IMR-90 (cell line): ENCODE measurements around the gene LEPR.

Experiments
- BHLHE40 ChIP-seq: fragments of 150-350 bp; IDR thresholded peaks from 2 replicates; pipeline ENCODE4 v1.6.1; 2016; ENCODE audit warnings: mild to moderate bottlenecking, low read depth, low read length
- CHD1 ChIP-seq: IDR thresholded peaks from 2 replicates; pipeline ENCODE4 v1.6.1; 2012; ENCODE audit warnings: low read depth, low read length, improper control_type of control experiment
- POLR2A ChIP-seq: IDR thresholded peaks from 2 replicates; pipeline ENCODE4 v1.6.1; 2012; ENCODE audit warnings: mild to moderate bottlenecking, low read depth, low read length
- RAD21 ChIP-seq: IDR thresholded peaks from 2 replicates; pipeline ENCODE4 v1.6.1; 2012; ENCODE audit warnings: low read length, improper control_type of control experiment
- RFX5 ChIP-seq: IDR thresholded peaks from 2 replicates; pipeline ENCODE4 v1.8.0; 2012; ENCODE audit warnings: low read depth, mild to moderate bottlenecking, low read length, moderate library complexity
- TF ChIP-seq, protein P1 (sequence below): conservative IDR thresholded peaks from 2 replicates; pipeline ENCODE4 v1.5.1; 2012; ENCODE audit warnings: mild to moderate bottlenecking, low read depth, low read length, improper control_type of control experiment
- TF ChIP-seq, protein P2 (sequence below): fragments of 150-350 bp; IDR thresholded peaks from 2 replicates; pipeline ENCODE4 v1.6.1; 2016; ENCODE audit warnings: low read depth, mild to moderate bottlenecking, low read length, moderate library complexity, borderline replicate concordance

DNA sequence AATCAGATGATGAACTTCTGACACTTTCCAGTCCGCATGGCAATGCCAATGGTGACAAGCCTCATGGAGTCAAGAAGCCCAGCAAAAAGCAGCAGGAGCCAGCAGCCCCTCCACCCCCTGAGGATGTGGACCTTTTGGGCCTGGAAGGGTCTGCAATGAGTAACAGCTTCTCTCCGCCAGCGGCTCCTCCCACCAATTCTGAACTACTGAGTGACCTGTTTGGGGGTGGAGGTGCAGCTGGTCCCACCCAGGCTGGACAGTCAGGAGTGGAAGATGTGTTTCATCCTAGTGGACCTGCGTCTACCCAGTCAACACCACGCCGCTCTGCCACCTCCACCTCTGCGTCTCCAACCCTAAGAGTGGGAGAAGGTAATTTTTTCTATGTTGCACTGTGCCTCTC lies 28.0 kb upstream of the LEPR start:
- TF ChIP-seq, protein P1, sequence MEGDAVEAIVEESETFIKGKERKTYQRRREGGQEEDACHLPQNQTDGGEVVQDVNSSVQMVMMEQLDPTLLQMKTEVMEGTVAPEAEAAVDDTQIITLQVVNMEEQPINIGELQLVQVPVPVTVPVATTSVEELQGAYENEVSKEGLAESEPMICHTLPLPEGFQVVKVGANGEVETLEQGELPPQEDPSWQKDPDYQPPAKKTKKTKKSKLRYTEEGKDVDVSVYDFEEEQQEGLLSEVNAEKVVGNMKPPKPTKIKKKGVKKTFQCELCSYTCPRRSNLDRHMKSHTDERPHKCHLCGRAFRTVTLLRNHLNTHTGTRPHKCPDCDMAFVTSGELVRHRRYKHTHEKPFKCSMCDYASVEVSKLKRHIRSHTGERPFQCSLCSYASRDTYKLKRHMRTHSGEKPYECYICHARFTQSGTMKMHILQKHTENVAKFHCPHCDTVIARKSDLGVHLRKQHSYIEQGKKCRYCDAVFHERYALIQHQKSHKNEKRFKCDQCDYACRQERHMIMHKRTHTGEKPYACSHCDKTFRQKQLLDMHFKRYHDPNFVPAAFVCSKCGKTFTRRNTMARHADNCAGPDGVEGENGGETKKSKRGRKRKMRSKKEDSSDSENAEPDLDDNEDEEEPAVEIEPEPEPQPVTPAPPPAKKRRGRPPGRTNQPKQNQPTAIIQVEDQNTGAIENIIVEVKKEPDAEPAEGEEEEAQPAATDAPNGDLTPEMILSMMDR: no peak
- TF ChIP-seq CHD1 (no peak), POLR2A (no peak), RFX5 (no peak), BHLHE40 (no peak), RAD21 (no peak)
- TF ChIP-seq, protein P2, sequence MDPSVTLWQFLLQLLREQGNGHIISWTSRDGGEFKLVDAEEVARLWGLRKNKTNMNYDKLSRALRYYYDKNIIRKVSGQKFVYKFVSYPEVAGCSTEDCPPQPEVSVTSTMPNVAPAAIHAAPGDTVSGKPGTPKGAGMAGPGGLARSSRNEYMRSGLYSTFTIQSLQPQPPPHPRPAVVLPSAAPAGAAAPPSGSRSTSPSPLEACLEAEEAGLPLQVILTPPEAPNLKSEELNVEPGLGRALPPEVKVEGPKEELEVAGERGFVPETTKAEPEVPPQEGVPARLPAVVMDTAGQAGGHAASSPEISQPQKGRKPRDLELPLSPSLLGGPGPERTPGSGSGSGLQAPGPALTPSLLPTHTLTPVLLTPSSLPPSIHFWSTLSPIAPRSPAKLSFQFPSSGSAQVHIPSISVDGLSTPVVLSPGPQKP: no peak
